ENCODE measurements around the gene MACROD2.

DNA sequence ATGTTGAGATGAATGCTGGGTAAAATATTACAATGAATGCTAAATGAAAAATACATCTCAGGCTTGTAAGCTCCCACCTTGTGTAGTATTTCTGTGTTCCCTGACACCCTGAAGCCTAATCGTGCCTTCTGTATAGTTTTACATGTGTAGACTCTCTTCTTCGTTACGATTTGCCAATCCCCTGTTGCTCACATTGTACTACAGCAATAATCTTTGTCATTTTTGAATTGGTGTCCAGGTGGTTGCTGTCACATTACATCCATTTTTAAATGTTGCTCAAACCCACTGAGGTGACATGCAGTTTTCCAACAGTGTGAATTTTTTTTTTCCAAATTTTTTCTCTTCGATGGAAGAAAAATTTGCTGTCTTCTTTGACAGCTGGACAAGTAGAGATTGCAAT is 642.1 kb downstream of the MACROD2 start:
- TF ChIP-seq CTCF (IDR thresholded peaks at IDR 0.05) (no peak), BHLHE40 (IDR thresholded peaks at IDR 0.05; ENCODE audit: low read depth, low read length) (no peak), POLR2A (IDR thresholded peaks at IDR 0.05; ENCODE audit: low read length) (no peak), EP300 (IDR thresholded peaks at IDR 0.05) (no peak), NPAS2 (CRISPR knock-in tag; IDR thresholded peaks at IDR 0.05; ENCODE audit: borderline replicate concordance) (no peak), KDM5A (IDR thresholded peaks at IDR 0.05) (no peak), RFX5 (IDR thresholded peaks at IDR 0.05) (no peak), NFE2L2 (conservative IDR thresholded peaks at IDR 0.05; ENCODE audit: low read length) (no peak), MAFK (IDR thresholded peaks at IDR 0.05; ENCODE audit: partially characterized antibody) (no peak)
- TF ChIP-seq, protein P1, sequence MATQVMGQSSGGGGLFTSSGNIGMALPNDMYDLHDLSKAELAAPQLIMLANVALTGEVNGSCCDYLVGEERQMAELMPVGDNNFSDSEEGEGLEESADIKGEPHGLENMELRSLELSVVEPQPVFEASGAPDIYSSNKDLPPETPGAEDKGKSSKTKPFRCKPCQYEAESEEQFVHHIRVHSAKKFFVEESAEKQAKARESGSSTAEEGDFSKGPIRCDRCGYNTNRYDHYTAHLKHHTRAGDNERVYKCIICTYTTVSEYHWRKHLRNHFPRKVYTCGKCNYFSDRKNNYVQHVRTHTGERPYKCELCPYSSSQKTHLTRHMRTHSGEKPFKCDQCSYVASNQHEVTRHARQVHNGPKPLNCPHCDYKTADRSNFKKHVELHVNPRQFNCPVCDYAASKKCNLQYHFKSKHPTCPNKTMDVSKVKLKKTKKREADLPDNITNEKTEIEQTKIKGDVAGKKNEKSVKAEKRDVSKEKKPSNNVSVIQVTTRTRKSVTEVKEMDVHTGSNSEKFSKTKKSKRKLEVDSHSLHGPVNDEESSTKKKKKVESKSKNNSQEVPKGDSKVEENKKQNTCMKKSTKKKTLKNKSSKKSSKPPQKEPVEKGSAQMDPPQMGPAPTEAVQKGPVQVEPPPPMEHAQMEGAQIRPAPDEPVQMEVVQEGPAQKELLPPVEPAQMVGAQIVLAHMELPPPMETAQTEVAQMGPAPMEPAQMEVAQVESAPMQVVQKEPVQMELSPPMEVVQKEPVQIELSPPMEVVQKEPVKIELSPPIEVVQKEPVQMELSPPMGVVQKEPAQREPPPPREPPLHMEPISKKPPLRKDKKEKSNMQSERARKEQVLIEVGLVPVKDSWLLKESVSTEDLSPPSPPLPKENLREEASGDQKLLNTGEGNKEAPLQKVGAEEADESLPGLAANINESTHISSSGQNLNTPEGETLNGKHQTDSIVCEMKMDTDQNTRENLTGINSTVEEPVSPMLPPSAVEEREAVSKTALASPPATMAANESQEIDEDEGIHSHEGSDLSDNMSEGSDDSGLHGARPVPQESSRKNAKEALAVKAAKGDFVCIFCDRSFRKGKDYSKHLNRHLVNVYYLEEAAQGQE (IDR thresholded peaks at IDR 0.05), result no peak

Measured in A549 (cell line).